GM19397 (cell line): ENCODE data around the gene PRKAR1B.

Experiments used
- ATAC-seq: cut with Tn5 transposase; IDR thresholded peaks from one replicate; pipeline ENCODE4 v1.9.1; 2021; ENCODE audit warnings: mild to moderate bottlenecking, moderate library complexity; ENCODE audit not compliant: unreplicated experiment

Gene PRKAR1B

GRCh38 chr7:727104-727805 lies at the start of gene PRKAR1B:
Gene PRKAR1B, minus strand, starts transcription at chr7:727281. Its CDS starts 15,776 bp downstream, at chr7:711505.
- ATAC-seq = peak; percentile 46

- ATAC-seq = no peak
These were observed 49.3 kb upstream of the PRKAR1B start for GRCh38 chr7:776381-776780.

- no peak for ATAC-seq
These were observed 47.4 kb upstream of the PRKAR1B start for GRCh38 chr7:774161-775109.

GRCh38 chr7:773622-773915 lies 46.5 kb upstream of the PRKAR1B start:
- ATAC-seq = no peak

- ATAC-seq = no peak
These were observed 46.0 kb upstream of the PRKAR1B start for GRCh38 chr7:772861-773621.

GRCh38 chr7:772392-772791 lies 45.3 kb upstream of the PRKAR1B start:
- ATAC-seq = no peak

- no peak for ATAC-seq
These were observed 44.9 kb upstream of the PRKAR1B start for GRCh38 chr7:772005-772294.

- ATAC-seq = no peak
These were observed 44.3 kb upstream of the PRKAR1B start for GRCh38 chr7:771234-772004.

- no peak for ATAC-seq
These were observed 43.7 kb upstream of the PRKAR1B start for GRCh38 chr7:770741-771166.

- no peak for ATAC-seq
These were observed 43.3 kb upstream of the PRKAR1B start for GRCh38 chr7:770336-770735.

- ATAC-seq = no peak
These were observed 41.9 kb upstream of the PRKAR1B start for GRCh38 chr7:768881-769504.

GRCh38 chr7:767941-768731 lies 41.1 kb upstream of the PRKAR1B start:
- no peak for ATAC-seq

GRCh38 chr7:767580-767940 lies 40.5 kb upstream of the PRKAR1B start:
- no peak for ATAC-seq

GRCh38 chr7:765383-765782 lies 38.3 kb upstream of the PRKAR1B start:
- ATAC-seq = no peak

- no peak for ATAC-seq
These were observed 36.7 kb upstream of the PRKAR1B start for GRCh38 chr7:763762-764161.

GRCh38 chr7:762885-763284 lies 35.8 kb upstream of the PRKAR1B start:
- no peak for ATAC-seq

GRCh38 chr7:761631-762030 lies 34.5 kb upstream of the PRKAR1B start:
- ATAC-seq = no peak

- no peak for ATAC-seq
These were observed 34.0 kb upstream of the PRKAR1B start for GRCh38 chr7:761101-761500.

GRCh38 chr7:760006-760405 lies 32.9 kb upstream of the PRKAR1B start:
- no peak for ATAC-seq

GRCh38 chr7:759569-759968 lies 32.5 kb upstream of the PRKAR1B start:
- ATAC-seq = no peak
